Measurements from ENCODE around the gene TANC1. TPM values are rescaled to one million over a fixed set of nuclear protein-coding genes. Genes with fewer than 3 reads are reported as not detected.
A peak's percentile ranks its signal among the peaks of the same experiment; 100 is the strongest.

The TANC1 gene
- total RNA-seq, 1 experiment from 2014 or later = 21.1 TPM

- Mint-ChIP-seq H3K4me3 (ENCODE audit: unreplicated experiment) (no peak overlapping the region), H3K27ac (ENCODE audit: unreplicated experiment) (no peak overlapping the region), H3K36me3 (ENCODE audit: insufficient read depth, unreplicated experiment) (peaks cover 21% of the 10 kb centered on the region), H3K27me3 (ENCODE audit: insufficient read depth, unreplicated experiment) (no peaks in the 10 kb centered on the region), H3K9me3 (ENCODE audit: unreplicated experiment) (no peaks in the 10 kb centered on the region), H3K4me1 (ENCODE audit: low read depth, unreplicated experiment) (peaks cover 13% of the 10 kb centered on the region)
- Histone ChIP-seq H3K4me3 (ENCODE audit: low read depth, low read length) (no peak overlapping the region), H3K4me1 (peaks cover 9% of the 10 kb centered on the region), H3K9me3 (no peaks in the 10 kb centered on the region), H3K36me3 (ENCODE audit: control insufficient read depth, insufficient read depth, low read length) (no peaks in the 10 kb centered on the region), H3K27me3 (replicated peaks; ENCODE audit: control insufficient read depth, insufficient read depth, low read length) (no peaks in the 10 kb centered on the region)
- ChIA-PET CTCF (no interaction called here), POLR2A (no interaction called here)
- no peak for DNase-seq
- intact Hi-C loops (cut with micrococcal nuclease; ENCODE audit: unreplicated experiment) = no loop called here
- no TSS peak for BruUV-seq (replicated peaks)
- no peak for TF ChIP-seq CTCF (IDR thresholded peaks at IDR 0.05; ENCODE audit: insufficient read depth in 1 of 2, low read depth in 1 of 2, low read length in 1 of 2, severe bottlenecking in 1 of 2, unreplicated experiment in 1 of 2)
Measured at GRCh38 chr2:159262904-159263303, 294.5 kb downstream of the TANC1 start.

GRCh38 chr2:159265171-159265576 lies 296.7 kb downstream of the TANC1 start:
- Mint-ChIP-seq H3K9me3 (ENCODE audit: unreplicated experiment) (no peaks in the 10 kb centered on the region), H3K4me3 (ENCODE audit: unreplicated experiment) (no peak overlapping the region), H3K27ac (ENCODE audit: unreplicated experiment) (peak overlapping the region; percentile 20), H3K27me3 (ENCODE audit: insufficient read depth, unreplicated experiment) (no peaks in the 10 kb centered on the region), H3K36me3 (ENCODE audit: insufficient read depth, unreplicated experiment) (peaks cover 31% of the 10 kb centered on the region), H3K4me1 (ENCODE audit: low read depth, unreplicated experiment) (peaks cover 29% of the 10 kb centered on the region)
- Histone ChIP-seq H3K4me1 (peaks cover 9% of the 10 kb centered on the region), H3K27me3 (replicated peaks; ENCODE audit: control insufficient read depth, insufficient read depth, low read length) (no peaks in the 10 kb centered on the region), H3K9me3 (no peaks in the 10 kb centered on the region), H3K36me3 (ENCODE audit: control insufficient read depth, insufficient read depth, low read length) (no peaks in the 10 kb centered on the region), H3K4me3 (ENCODE audit: low read depth, low read length) (no peak overlapping the region)
- no TSS peak for BruUV-seq (replicated peaks)
- ChIA-PET POLR2A (no interaction called here), CTCF (no interaction called here)
- no peak for TF ChIP-seq CTCF (IDR thresholded peaks at IDR 0.05; ENCODE audit: insufficient read depth in 1 of 2, low read depth in 1 of 2, low read length in 1 of 2, severe bottlenecking in 1 of 2, unreplicated experiment in 1 of 2)
- intact Hi-C loops (cut with micrococcal nuclease; ENCODE audit: unreplicated experiment) = loop anchor here (5.0 kb wide), 1 partner anchor 53 kb away; no protein-coding TSS in a partner anchor
- DNase-seq = no peak

- Histone ChIP-seq H3K4me3 (ENCODE audit: low read depth, low read length) (no peak overlapping the region), H3K9me3 (no peaks in the 10 kb centered on the region), H3K36me3 (ENCODE audit: control insufficient read depth, insufficient read depth, low read length) (no peaks in the 10 kb centered on the region), H3K4me1 (peaks cover 11% of the 10 kb centered on the region), H3K27me3 (replicated peaks; ENCODE audit: control insufficient read depth, insufficient read depth, low read length) (no peaks in the 10 kb centered on the region)
- POLR2A ChIA-PET = no interaction called here
- H3K27ac Mint-ChIP-seq (ENCODE audit: unreplicated experiment) = no peak overlapping the region
- no TSS peak for BruUV-seq (replicated peaks)
- CTCF ChIA-PET = no interaction called here
- DNase-seq = no peak
- H3K36me3 Mint-ChIP-seq (ENCODE audit: insufficient read depth, unreplicated experiment) = peaks cover 38% of the 10 kb centered on the region
- no peaks in the 10 kb centered on the region for H3K27me3 Mint-ChIP-seq (ENCODE audit: insufficient read depth, unreplicated experiment)
- intact Hi-C loops (cut with micrococcal nuclease; ENCODE audit: unreplicated experiment) = loop anchor here (5.0 kb wide), 1 partner anchor 54 kb away; no protein-coding TSS in a partner anchor
- peaks cover 37% of the 10 kb centered on the region for H3K4me1 Mint-ChIP-seq (ENCODE audit: low read depth, unreplicated experiment)
- H3K9me3 Mint-ChIP-seq (ENCODE audit: unreplicated experiment) = no peaks in the 10 kb centered on the region
- no peak overlapping the region for H3K4me3 Mint-ChIP-seq (ENCODE audit: unreplicated experiment)
- no peak for TF ChIP-seq CTCF (IDR thresholded peaks at IDR 0.05; ENCODE audit: insufficient read depth in 1 of 2, low read depth in 1 of 2, low read length in 1 of 2, severe bottlenecking in 1 of 2, unreplicated experiment in 1 of 2)
Measured at GRCh38 chr2:159266554-159266953, 298.1 kb downstream of the TANC1 start.

Measured in Caco-2 (cell line).